Hematopoietic multipotent progenitor cell treated with erythropoietin and hydrocortisone succinate and interleukin-3 and kit ligand, for 4 days (in vitro differentiated cells): ENCODE results near the gene MTSS2.

Experiments
- DNase-seq: peaks from one replicate; pipeline ENCODE4 v3.0.0-alpha.2; 2015

Gene MTSS2

DNA sequence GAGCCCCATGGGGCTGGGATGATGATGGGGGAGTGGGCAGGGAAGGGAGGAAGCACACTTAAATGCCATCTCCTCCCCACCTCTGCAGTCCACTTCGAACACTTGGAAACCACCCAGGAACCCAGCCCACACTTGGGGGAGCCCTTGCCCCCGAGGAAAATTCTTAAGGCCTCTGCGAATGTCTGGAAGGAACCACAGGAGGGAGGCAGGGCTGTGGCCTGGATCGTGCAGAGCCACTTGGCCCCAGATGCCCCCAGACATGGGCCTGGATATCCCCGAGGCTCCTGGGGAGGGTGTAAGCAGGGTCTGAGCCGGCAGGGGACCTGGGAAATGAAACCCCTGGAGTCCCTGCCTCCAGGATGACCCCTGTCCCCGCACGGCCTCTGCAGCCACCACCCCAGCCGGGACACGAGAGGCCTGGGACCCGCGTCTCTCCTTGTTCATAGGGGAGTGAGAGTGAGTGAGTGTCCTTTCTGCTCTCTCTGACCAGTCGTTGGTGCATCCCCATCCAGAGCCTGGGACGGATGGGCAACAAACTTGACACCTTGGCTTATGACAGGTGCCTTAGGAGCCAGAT, 11.8 kb upstream of the MTSS2 start:
- no peak for DNase-seq

DNA sequence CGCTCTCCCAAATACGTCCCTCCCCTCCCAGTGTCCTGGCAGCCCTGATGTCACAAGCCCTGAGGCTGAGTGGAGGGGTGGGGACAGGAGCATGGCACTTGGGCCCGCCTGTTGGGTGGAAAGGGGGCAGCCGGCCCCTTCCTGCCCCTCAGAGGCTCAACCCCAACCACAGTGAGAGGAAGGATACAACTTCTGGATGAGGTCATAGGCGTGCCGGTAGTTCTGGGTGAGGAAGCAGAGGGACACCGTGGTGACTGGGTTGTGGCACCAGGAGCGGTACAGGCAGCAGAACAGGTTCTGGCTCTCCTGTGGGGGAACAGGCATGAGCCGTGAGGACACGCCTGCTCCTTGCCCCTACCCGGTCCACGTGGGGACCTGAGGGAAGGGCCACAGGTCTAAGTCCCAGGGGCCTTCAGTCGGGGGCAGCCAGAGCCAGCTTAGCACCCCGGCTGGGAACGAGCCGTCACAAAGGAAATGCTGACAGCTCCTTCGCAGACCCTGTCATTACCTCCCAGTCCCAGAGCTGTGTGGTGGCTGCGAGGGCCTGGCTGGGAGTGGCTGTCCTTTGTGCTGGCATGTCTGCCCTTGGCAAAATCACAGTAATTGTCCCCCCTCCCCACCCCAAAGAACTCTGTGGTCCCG, 11.2 kb upstream of the MTSS2 start:
- DNase-seq: peak; percentile 92

DNA sequence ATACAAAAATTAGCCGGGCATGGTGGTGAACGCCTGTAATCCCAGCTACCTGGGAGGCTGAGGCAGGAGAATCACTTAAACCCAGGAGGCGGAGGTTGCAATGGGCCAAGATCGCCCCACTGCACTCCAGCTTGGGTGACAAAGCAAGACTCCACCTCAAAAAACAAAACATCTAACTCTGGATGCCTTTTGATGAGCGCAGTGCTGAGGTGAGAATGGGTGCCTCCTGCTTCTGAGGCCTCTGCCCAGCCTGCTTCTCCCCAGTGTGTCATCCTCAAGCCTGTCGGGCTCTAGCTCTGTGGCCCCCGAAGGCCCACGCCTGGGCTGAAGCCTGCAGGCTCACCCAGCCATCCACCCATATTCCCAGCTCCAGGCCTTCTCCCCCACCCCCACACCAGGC, 10.5 kb upstream of the MTSS2 start:
- DNase-seq: no peak

DNA sequence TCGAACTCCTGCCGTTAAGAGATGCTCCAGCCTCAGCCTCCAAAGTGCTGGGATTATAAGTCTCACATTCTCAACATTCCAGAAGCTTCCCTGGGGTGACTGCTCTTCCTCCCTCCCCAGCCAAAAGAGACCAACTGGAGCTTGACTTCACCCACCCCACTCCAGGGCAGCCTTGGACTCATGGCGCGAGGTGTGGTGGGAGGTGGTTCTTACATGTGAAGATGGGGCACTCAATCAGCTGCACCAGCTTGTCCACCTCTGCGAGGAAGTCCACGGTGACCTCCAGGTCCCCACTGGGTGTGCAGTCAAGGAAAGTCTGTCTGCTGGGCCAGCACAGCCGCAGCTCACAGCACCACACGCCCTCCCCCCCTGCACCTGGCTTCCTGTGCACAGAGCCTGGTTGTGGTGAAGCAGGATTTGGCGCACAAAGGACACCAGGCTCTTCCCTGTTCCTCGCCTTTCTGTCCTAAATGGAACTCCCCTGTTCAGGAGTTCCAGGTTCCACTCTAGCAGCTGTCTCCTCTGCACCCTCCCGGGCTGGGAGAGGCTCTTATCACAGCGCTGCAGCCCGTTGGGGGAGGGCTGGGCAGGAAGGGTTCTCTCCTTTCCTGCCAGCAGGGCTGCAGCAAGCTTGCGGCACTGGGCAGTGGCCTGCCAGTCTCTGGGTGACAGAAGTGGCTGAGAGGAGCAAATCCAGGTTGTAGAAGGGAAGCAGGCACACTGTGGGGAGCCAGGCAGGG, 9.6 kb upstream of the MTSS2 start:
- peak; percentile 97 for DNase-seq

DNA sequence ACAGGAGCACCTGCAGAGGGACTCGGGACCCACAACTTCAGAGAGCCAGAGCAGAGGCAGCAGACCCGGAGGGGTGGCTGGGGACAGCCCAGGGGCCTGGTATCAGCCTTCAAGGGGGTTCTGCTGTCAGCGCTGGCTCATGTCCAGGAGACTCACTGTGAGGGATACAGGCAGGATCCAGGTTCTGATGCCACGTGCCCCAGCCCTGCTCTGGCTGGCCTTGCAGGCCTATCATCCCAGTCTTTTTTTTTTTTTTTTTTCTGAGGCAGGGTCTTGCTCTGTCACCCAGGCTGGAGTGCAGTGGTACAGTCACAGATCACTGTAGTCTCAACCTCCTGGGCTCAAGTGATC, 9.0 kb upstream of the MTSS2 start:
- DNase-seq: no peak

DNA sequence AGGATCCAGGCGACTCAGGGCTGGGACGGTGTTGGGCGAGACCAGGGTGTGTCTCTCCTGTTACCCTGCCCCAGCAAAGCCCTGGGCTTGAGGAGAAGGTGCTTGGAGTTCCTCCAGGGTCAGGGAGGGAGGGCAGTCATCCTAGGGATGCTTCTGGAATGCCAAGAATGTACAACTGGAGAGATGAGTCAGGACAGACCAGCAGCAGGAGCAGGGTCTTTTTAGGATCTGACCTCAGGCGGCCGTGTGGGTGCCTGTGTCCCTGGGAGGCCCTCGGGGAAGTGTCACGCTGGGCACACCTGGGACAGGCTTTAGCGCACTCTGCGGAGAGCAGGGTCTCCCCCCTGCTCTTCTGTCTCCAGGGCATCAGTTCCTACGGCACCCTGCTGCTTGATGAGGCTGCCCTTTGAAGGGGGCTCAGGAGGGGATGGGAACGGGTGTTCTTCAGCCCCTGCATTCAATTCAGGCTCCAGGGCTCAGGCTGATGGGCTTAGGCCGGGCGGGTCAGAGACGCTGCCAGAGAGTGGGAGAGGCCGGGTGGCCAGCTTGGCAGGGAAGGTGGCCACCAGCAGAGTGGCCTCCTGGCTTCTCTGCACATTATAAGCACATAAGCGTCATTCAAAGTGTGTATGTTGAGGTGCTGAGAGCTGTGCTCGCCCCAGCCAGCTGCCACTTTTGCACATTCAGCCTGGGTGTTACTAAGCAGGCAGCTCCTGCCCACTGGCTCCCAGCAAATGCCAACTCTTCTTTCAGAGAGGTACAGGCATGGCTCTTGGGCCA, 8.4 kb upstream of the MTSS2 start:
- no peak for DNase-seq

DNA sequence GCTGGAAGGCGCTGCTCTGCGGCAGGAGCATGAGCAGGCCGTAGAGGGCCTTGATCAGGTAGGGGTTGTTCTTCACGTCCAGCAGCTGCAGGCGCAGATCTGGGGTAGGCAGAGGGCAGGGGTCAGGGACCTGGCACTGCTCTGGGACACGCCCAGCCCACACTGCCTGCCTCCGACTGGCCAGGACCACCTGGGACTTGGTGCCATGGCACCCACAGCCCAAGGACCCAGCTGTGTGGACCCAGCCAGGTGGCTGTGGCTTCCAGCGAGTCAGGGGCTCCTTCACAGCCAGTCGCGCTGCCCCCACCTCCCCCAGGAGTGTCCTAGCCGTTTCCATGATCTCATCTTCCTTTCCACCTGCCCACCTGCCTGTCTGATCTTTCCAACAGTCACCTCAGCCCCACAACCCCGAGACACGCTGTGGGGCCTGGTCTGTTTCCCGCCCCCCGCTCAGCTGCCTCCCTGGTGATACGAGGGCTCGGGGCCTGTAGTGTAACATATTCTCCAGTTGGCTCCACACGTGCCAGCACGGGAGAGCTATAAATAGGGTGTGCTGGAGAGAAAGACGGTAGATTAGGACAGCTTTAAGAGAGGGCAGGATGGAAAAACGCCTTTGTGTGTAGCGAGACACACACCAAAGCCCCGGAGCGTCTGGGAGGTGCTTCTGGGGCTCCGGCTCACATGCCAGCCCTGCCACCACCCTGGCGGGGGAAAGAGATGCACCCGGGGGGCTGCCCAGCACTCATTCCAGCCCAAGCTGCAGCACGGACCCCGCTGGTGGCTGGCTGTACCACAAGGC, 7.2 kb upstream of the MTSS2 start:
- no peak for DNase-seq

DNA sequence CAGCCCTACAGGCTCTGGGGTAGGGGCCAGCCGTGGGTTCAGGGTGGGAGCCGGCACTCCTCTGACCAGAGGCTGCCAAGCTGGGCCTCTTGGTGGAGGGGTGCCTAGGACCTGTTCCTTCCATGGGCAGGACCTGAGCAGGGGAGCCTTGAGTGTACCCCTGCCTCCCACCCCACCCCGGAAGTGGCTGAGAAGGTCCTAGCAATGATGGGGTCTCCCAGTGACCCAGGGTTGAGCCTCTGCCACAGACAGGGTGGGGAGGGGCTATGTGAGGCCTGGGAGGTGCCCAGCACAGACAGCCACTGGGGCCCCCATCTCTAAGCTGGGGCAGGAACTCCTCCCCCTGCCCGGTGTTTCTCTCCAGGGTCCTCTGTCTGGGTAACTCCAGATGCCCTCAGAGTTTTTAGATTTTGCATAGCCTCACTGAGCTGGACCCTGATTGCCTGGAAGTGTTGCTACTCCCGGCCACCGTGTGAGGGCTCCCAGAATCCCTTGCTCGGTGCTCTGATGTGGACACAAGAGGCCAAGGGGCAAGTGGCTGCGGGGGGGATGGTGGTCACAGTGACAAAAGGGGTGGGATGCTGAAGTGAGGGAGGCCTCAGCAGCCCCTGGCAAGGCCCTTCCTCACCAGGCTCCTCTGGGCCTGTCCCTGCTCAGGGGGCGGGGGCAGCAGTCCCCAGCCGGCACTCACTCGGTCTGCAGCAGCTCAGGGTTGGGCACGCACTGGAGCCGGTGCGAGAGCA, 6.4 kb upstream of the MTSS2 start:
- no peak for DNase-seq

DNA sequence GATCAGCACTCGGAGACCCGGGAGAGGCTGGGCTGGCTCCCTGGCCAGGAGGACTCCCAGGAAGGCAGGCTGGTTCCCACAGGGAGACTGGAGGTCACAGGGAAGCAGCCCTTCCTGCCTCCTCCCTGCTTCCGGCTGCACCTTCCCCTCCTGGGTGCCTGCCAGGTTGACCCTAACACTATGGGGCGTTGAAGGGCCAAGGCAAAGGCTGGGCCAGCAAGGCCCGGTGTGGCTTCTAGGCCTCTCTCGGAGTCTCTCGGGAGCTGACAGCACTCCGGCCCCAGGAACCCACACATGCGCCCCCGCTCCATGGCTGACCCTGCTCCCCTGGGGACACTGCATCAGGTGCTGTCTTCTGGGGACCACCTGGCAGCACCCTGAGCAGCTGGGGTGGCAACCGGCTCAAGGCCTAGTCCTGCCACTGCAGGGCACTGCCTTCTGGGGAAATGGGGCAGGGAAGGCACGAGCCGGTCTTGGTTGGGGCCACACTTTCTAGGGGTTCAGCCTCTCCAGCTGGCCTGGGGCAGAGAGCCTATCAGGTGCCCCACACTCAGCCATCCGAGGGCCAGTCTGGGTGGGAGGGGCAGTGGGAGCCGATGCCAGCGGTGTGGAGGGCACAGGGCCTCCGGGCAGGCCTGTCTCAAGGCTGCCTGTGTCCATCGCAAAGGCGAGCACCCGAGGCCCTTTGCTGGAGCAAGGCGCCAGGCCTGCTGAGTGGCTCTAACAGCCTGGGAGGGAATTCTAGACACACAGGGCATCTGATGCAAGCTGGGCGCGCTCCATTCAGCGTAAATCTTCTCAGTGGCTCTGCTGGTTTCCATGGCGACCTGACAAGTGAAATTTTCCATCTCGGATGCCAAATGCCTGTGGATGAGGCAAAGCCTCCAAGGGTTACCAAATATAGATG, 5.6 kb upstream of the MTSS2 start:
- no peak for DNase-seq

DNA sequence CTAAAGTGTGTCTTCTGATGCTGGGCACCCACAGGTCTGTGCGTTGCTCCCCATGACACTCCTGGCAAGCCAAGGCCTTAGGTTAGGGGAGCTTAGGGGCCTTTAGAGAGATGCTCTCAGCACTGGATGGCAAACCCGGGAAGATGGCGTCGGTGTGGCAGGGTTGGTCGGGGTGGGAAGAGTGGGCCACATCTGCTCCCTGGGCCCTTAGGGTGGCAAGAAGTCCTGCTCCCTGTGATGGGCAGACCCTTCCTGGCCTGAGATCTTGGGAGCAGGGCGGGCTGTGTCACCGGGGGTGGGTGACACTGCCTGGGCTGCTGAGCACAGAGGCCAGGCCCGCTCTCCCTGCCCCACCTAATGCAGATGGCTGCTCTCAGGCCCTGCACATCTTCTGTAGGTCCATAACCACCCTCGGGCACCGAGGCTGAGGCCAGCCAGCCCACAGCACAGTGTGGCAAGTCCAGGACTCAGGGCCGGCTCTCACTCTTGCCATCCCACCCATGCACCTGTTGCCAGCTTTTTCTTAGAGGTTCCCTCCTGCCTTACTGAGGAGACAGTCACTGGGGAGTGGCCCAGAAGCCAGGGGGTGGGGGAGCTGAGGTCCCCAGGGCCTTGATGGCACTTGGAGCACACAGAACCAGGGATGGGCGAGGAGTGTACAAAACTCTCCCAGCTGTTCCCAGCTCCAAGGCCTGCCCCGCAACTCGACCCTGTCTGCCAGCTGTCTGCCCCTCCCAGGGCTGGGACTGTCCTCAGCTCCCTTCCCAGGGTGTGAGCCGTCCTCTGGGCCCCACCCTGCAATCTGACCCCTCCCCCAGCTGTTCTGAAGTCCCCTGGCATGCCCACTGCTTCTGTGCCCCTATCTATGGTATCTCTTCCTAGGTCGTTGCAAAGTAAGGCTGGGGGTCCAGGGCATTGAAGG, 4.4 kb upstream of the MTSS2 start:
- no peak for DNase-seq

DNA sequence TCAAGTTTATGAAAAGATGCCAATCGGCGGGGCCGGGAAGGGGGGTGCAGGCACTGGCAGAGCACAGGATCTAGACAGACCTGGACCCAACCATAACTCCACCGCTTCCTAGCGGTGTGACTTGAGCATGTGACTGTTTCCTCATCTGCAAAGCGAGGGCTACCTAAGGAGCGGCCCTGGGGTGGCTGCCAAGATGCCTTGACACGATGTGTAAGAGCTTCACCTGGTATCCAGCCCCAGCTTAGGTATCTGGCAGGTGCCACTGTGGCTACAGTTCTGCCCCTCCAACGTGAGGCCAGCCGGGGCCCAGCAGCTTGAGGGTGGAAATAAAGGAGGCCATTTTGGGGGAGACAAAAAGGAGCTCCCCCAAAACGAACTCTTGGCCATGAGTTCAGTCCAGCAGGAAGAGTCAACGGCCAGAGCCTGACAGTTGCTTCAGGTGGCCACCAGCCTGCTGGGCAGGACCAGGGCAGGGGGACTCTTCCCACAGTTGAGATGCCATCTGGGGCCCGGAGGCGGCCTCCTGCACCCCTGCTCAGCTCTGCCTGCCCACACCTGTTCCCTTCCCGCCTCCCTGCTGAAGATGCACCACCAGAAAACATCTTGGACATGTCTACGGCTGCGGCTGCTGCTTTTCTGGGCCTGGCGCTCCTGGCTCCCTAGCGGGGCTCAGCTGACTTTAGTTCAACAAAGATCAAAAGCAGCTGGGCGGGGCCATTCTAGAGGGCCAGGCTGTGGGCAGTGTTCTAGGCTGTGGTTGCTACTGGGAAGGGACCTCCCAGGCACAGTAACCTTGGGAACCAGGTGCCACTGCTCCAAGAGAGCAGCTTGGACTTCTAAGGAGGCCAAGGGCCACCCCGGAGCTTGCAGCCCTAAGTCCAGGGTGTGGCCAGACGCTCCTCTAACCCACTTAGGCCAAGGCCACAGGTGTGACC, 3.4 kb upstream of the MTSS2 start:
- peak; percentile 58 for DNase-seq

DNA sequence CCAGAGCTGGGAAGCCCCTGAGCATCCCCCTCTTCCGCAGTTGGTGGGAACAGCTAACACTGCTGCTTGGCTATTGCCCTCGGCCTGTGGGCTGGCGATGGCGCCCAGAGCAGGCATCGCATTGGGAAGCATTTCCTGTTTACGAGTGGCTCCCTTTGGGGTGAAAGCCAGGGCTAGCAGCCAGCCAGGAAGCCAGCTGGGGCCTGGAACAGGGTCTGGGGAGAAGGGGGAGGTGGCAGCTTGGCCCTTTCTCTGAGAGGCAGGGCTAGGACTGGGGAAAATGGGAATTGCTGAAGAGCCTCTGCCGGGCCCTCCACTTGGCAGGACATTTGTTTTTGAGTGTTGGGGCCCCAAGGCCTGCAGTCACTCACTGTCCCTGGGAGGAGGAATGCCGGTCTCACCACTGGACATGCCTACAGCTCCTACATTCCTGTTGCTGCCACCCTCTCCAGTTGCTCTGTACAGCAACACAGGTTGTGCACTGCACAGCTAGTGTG, 2.4 kb upstream of the MTSS2 start:
- DNase-seq: no peak

DNA sequence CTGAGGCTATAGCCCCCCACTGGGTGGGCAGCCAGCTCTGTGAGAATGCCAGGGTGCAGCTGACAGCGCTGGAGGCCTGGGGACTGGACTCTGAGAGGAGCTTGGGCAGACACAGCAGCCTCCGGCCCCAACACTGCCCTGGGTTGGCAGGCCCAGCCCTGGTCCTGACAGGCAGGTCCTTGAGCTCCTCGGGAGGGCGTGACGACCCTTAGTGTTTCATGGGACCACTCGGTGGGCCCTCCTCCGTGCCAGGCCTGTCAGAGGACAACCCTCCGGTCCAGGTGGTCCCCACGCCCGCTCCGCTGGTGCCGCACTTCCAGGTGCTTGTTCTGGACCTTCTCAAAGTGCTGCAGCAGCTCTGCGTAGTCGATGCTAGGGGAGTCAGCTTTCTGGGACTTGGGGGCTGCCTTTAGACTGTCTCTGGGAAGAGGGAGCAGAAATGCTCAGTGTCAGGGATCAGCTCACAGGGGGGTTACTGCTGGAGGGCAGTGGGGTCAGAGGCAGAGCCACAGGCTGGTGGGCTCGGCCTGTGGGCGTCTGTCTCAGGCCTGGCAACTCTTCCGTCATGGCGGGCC, 1.9 kb upstream of the MTSS2 start:
- DNase-seq: no peak

DNA sequence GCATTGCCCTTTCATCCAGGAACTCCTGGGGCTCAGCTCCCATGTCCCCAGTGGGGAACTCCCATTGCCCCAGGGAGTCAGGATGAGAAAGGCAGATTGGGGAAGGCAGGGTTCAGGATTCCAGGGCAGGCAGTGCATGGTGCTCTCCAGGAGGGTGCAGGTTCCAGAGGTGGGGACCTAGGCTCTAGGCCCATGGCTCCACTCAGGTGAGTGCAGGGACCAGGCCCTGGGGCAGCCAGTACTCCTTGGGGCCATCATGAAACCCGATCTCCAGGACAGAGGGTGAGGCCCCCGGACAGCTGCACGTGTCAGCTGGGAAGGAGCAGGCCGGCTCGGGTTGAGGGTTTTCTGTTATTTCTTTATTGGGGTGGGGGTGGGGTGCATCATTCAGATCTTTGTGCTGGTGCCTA, 1.3 kb upstream of the MTSS2 start:
- DNase-seq: no peak

DNA sequence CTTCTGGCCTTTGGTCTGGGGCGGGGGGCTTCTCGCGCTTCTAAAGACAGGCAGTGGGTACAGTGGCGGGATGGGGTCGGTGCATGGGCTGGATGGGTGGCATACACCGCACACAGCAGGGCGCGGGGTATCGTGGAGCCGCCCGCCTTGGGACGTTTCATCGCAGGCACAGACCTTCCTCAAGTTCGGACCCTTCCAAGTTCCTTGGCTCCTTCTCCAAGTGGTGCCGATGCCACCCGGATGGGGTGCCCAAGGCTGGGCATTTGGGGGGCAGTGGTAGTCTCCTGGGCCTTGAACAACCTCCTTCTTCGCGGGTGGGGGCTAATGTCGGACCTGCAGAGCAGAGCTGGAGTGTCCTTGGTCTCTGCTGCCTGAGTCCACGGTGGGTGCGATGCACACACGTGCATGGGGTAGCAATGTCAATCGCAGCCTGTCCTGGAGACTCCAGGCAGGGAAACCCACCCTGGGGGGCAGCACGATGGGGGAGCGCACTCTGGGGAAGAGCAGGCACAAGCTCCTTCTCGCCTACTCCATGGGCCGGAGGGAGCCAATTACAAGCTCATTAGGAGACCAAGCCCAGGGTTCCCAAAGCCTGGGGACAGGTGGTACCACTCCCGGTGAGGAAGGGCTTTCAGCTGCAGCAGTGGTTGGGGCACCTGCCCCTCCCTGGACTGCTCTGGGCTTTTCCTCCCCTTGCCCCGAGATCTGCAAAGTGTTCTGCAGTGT, 686 bp upstream of the MTSS2 start:
- no peak for DNase-seq

DNA sequence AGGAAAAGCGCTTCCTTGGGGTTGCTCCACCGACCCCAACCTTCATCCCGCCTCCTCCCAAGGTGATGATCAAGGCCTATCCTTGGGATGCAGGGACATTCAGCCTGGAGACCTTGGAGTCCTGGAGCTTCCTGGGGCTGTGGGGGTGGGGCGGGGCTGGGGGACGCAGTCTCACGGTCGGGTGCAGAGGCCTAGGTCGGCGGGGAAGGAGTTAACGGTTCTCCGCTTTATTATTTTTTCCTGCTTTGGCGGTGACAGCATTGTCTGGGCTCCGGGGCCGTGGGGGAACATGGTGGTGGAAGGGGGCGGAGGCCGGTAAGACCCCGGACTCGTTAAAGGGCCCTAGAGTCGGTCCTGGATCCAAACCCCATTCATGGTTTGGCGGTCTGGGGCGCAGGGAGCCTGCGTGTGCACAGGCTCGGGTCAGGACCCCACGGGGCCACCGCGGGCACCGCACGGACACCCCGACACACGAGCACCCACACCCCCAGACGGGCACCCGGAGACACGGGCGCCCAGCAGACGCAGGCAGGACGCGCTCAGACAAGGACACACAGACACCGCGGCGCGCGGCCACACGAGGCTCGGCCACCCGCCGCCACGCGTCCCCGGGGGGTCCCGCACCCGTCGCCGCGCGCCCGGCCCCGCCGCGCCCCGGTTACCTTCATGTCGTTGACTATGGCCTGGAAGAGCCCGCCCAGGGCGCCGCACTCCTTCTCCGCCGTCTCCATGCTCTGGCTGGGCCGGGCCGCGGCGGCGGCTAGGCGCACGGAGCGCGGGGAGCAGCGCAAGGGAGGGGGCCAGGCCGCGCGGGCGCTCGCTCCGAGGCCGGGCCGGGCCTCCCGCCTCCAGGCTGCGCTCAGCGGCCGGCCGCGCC, 554 bp downstream of the MTSS2 start:
- peak; percentile 49 for DNase-seq
